HCT116 (cell line): ENCODE measurements around the gene SCN2B. TPM values are rescaled to one million over a fixed set of nuclear protein-coding genes. Genes with fewer than 3 reads are reported as not detected.
A peak's percentile ranks its signal among the peaks of the same experiment; 100 is the strongest.

Experiments
- ATAC-seq: fragments of 200-7000 bp; cut with Tn5 transposase; 2 replicates; pipeline ENCODE4 v1.9.1; 2020; ENCODE audit warnings: mild to moderate bottlenecking, moderate library complexity
- BruUV-seq: library from RNA; stranded (reverse); fragments of 400-500 nt; replicated peaks from 2 replicates; lab custom pipeline; 2021; lab: Mats Ljungman, UMichigan
- CTCF ChIA-PET: fragments of 300-600 bp; sonication (Branson Sonifier 250); formaldehyde crosslinking; loops from one replicate; lab custom pipeline; 2021; ENCODE audit warnings: antibody characterized with exemption; lab: Charles Lee
- POLR2A ChIA-PET: fragments of 300-600, 350-600 bp; sonication (Branson Sonifier 250); formaldehyde crosslinking; loops from one replicate; lab custom pipeline; 2021; ENCODE audit warnings: antibody characterized with exemption; lab: Charles Lee
- RAD21 ChIA-PET, 2 experiments: fragments of 300-600 bp; sonication (Branson Sonifier 250); formaldehyde crosslinking; loops; one replicate each; lab custom pipeline; 2023; ENCODE audit warnings: low total read pairs in 2 of 2; ENCODE audit not compliant: uncharacterized antibody in 2 of 2, unreplicated experiment in 2 of 2, low non-redundant PET in 1 of 2; lab: Charles Lee
- DNase-seq: peaks from one replicate; pipeline ENCODE4 v3.0.0-alpha.2; 2010; ENCODE audit warnings: low read depth, low spot score
- H2AFZ ChIP-seq: fragments of 200-600 bp; shearing (Covaris generic), sonication (generic); 2 replicates; pipeline ENCODE4 v1.6.1; 2017; ENCODE audit warnings: low read depth, mixed run types, mixed read lengths, antibody characterized with exemption, low read length; ENCODE audit not compliant: poor library complexity, severe bottlenecking
- H3K27ac ChIP-seq: 2 replicates; pipeline ENCODE4 v1.5.1; 2012; ENCODE audit warnings: low read depth, low read length
- H3K27me3 ChIP-seq: fragments of 200-600 bp; sonication (generic); 2 replicates; pipeline ENCODE4 v1.6.1; 2016; ENCODE audit warnings: mixed run types, low read length, mixed read lengths; ENCODE audit not compliant: insufficient read depth
- H3K36me3 ChIP-seq, 2 experiments: fragments of 200-500 bp in 1 of 2; fragments of 200-600 bp in 1 of 2; sonication (Bioruptor generic) in 1 of 2; sonication (generic) in 1 of 2; 2 replicates each; pipeline versions ENCODE4 v1.5.1 to v1.6.1; 2014 to 2016; ENCODE audit warnings: low read length in 2 of 2, inconsistent platforms in 1 of 2, mixed read lengths in 1 of 2, mixed run types in 1 of 2; ENCODE audit not compliant: insufficient read depth in 2 of 2, control insufficient read depth in 1 of 2
- H3K4me1 ChIP-seq, 2 experiments: fragments of 200-600 bp in 1 of 2; sonication (generic) in 1 of 2; 2 replicates each; pipeline versions ENCODE4 v1.5.1 to v1.6.1; 2012 to 2017; ENCODE audit warnings: low read length in 2 of 2, inconsistent platforms in 1 of 2, mild to moderate bottlenecking in 1 of 2, mixed read lengths in 1 of 2, mixed run types in 1 of 2, moderate library complexity in 1 of 2; ENCODE audit not compliant: insufficient read depth in 2 of 2, control insufficient read depth in 1 of 2
- H3K4me2 ChIP-seq: fragments of 200-600 bp; sonication (generic); 2 replicates; pipeline ENCODE4 v1.6.1; 2017; ENCODE audit warnings: mixed run types, low read length, mixed read lengths
- H3K4me3 ChIP-seq, 2 experiments: fragments of 200-600 bp in 1 of 2; sonication (generic) in 1 of 2; replicated peaks in 1 of 2; 2 replicates each; pipeline ENCODE4 v1.5.1; 2011 to 2016; ENCODE audit warnings: low read length in 2 of 2, control low read depth in 1 of 2, low read depth in 1 of 2, mild to moderate bottlenecking in 1 of 2, mixed read lengths in 1 of 2, mixed run types in 1 of 2
- H3K79me2 ChIP-seq: fragments of 200-600 bp; sonication (generic); 2 replicates; pipeline ENCODE4 v1.6.1; 2017; ENCODE audit warnings: mild to moderate bottlenecking, mixed run types, low read length, moderate library complexity, mixed read lengths; ENCODE audit not compliant: insufficient read depth
- H3K9ac ChIP-seq: fragments of 200-600 bp; sonication (generic); 2 replicates; pipeline ENCODE4 v1.6.1; 2016; ENCODE audit warnings: low read length, mixed read lengths
- H3K9me2 ChIP-seq: fragments of 200-600 bp; sonication (generic), shearing (Covaris generic); 2 replicates; pipeline ENCODE4 v1.6.1; 2017; ENCODE audit warnings: mixed run types, mild to moderate bottlenecking, moderate library complexity; ENCODE audit not compliant: insufficient read depth
- H3K9me3 ChIP-seq, 2 experiments: fragments of 200-500 bp in 1 of 2; fragments of 200-600 bp in 1 of 2; sonication (Bioruptor generic) in 1 of 2; sonication (generic) in 1 of 2; 2 replicates each; pipeline ENCODE4 v1.6.1; 2014 to 2017; ENCODE audit warnings: low read length in 2 of 2, mixed read lengths in 2 of 2, inconsistent platforms in 1 of 2, low read depth in 1 of 2, mild to moderate bottlenecking in 1 of 2, mixed run types in 1 of 2, moderate library complexity in 1 of 2; ENCODE audit not compliant: control insufficient read depth in 1 of 2, insufficient read depth in 1 of 2
- H4K20me1 ChIP-seq: fragments of 200-600 bp; sonication (generic), shearing (Covaris generic); 2 replicates; pipeline ENCODE4 v1.6.1; 2017; ENCODE audit warnings: mixed run types, mild to moderate bottlenecking, moderate library complexity; ENCODE audit not compliant: insufficient read depth
- CBX3 ChIP-seq: IDR thresholded peaks from 2 replicates; pipeline ENCODE4 v1.6.1; 2012; ENCODE audit warnings: low read depth
- CEBPB ChIP-seq: IDR thresholded peaks from 2 replicates; pipeline ENCODE4 v1.6.1; 2012; ENCODE audit warnings: low read depth
- CTCF ChIP-seq, 3 experiments: fragments of 200-600 bp in 1 of 3; sonication (generic) in 1 of 3; IDR thresholded peaks in 2 of 3; conservative IDR thresholded peaks in 1 of 3; 2 replicates each; pipeline ENCODE4 v1.5.1; 2012 to 2017; ENCODE audit warnings: low read depth in 2 of 3, low read length in 2 of 3, antibody characterized with exemption in 1 of 3, borderline replicate concordance in 1 of 3, control low read depth in 1 of 3, mild to moderate bottlenecking in 1 of 3, mixed read lengths in 1 of 3, mixed run types in 1 of 3, moderate library complexity in 1 of 3; ENCODE audit not compliant: insufficient read depth in 1 of 3
- EGR1 ChIP-seq: IDR thresholded peaks from 2 replicates; pipeline ENCODE4 v1.6.1; 2012; ENCODE audit warnings: low read depth
- EZH2 ChIP-seq: fragments of 200-600 bp; sonication (generic); IDR thresholded peaks from 2 replicates; pipeline ENCODE4 v1.6.1; 2017; ENCODE audit warnings: antibody characterized with exemption, mixed run types
- EZH2phosphoT487 ChIP-seq: fragments of 200-600 bp; IDR thresholded peaks from 2 replicates; pipeline ENCODE4 v1.6.1; 2018; ENCODE audit warnings: antibody characterized with exemption, borderline replicate concordance
- JUND ChIP-seq: IDR thresholded peaks from 2 replicates; pipeline ENCODE4 v1.6.1; 2012
- MAX ChIP-seq: IDR thresholded peaks from 2 replicates; pipeline ENCODE4 v1.6.1; 2012
- POLR2AphosphoS5 ChIP-seq: IDR thresholded peaks from 2 replicates; pipeline ENCODE4 v1.6.1; 2011; ENCODE audit warnings: mild to moderate bottlenecking, low read depth, low read length, moderate library complexity
- SIN3A ChIP-seq: IDR thresholded peaks from 2 replicates; pipeline ENCODE4 v1.6.1; 2012; ENCODE audit warnings: low read depth
- SP1 ChIP-seq: IDR thresholded peaks from 2 replicates; pipeline ENCODE4 v1.6.1; 2012; ENCODE audit warnings: low read depth
- SRF ChIP-seq: IDR thresholded peaks from 2 replicates; pipeline ENCODE4 v1.6.1; 2012; ENCODE audit warnings: low read depth
- ZFX ChIP-seq: fragments of 450-650 bp; IDR thresholded peaks from 2 replicates; pipeline ENCODE4 v1.6.1; 2017
- ZNF274 ChIP-seq: fragments of 200-500 bp; sonication (Bioruptor generic); IDR thresholded peaks from 2 replicates; pipeline ENCODE4 v1.6.1; 2014; ENCODE audit warnings: mild to moderate bottlenecking, low read depth, low read length, inconsistent platforms
- intact Hi-C: fragments of 100-400 bp; cut with micrococcal nuclease; formaldehyde crosslinking; loops from 2 replicates; pipeline ENCODE4 v1.10.0; 2022
- total RNA-seq: library from RNA; stranded (reverse); gene quantifications from one replicate; pipeline ENCODE4 v1.2.1, GENCODE V29; 2021; ENCODE audit not compliant: unreplicated experiment

The SCN2B gene
- total RNA-seq, 1 experiment from 2014 or later, result not detected

- Histone ChIP-seq H3K79me2 (no peaks in the 10 kb centered on the region), H3K27ac (no peak overlapping the region), H3K27me3 (no peaks in the 10 kb centered on the region), H4K20me1 (no peaks in the 10 kb centered on the region), H3K9me2 (no peaks in the 10 kb centered on the region), H2AFZ (no peak overlapping the region), H3K36me3 (no peaks in the 10 kb centered on the region), H3K4me3 (no peak overlapping the region), H3K9me3 (no peaks in the 10 kb centered on the region), H3K4me2 (peak overlapping the region; percentile 89), H3K4me1 (peaks cover 0 to 10% of the 10 kb centered on the region in 2 experiments; a peak in 2 of 4 replicates), H3K9ac (no peak overlapping the region)
- ATAC-seq (no peak), DNase-seq (no peak)
- BruUV-seq, result no TSS peak
- no peak for TF ChIP-seq ZNF274
- no peak for TF ChIP-seq ZFX
- no peak for TF ChIP-seq SIN3A
- ChIA-PET POLR2A (interaction anchor here (1.3 kb wide), 1 partner anchor 10 kb away, joined by 4 read pairs; no protein-coding TSS in a partner anchor), RAD21 (interaction anchor here in 1 of 2 experiments (0.6 to 1.7 kb wide), 2 partner anchors 25 to 223 kb away, joined by 3 to 6 read pairs; no protein-coding TSS in a partner anchor), CTCF (interaction anchor here (1.2 to 1.6 kb wide), 3 partner anchors 10 to 34 kb away, joined by 3 to 6 read pairs (median 4); no protein-coding TSS in a partner anchor)
- intact Hi-C loops, result loop anchor here (5.0 kb wide), 1 partner anchor 466 kb away; no protein-coding TSS in a partner anchor
These were observed 29.9 kb downstream of the SCN2B start for GRCh38 chr11:118146554-118146953.

- BruUV-seq, result no TSS peak
- Histone ChIP-seq H3K36me3 (no peaks in the 10 kb centered on the region), H3K9me3 (no peaks in the 10 kb centered on the region), H4K20me1 (no peaks in the 10 kb centered on the region), H3K4me3 (peak overlapping the region; percentile 53 to 66), H3K27me3 (no peaks in the 10 kb centered on the region), H3K9me2 (no peaks in the 10 kb centered on the region), H3K27ac (peak overlapping the region; percentile 39; the same call in 1 of the 2 replicates), H3K4me1 (peaks cover 0 to 10% of the 10 kb centered on the region in 2 experiments; a peak in 2 of 4 replicates), H3K79me2 (no peaks in the 10 kb centered on the region), H3K4me2 (peak overlapping the region; percentile 89), H2AFZ (no peak overlapping the region), H3K9ac (peak overlapping the region; percentile 46)
- ChIA-PET POLR2A (no interaction called here), CTCF (interaction anchor here (1.2 to 2.9 kb wide), 3 partner anchors 26 to 35 kb away, joined by 3 to 13 read pairs (median 4); no protein-coding TSS in a partner anchor), RAD21 (interaction anchor here in 1 of 2 experiments (1.7 kb wide), 1 partner anchor 26 kb away, joined by 6 read pairs; no protein-coding TSS in a partner anchor)
- DNase-seq (peak; percentile 82), ATAC-seq (peak; percentile 94)
- intact Hi-C loops, result loop anchor here (1.0 to 5.0 kb wide), 5 partner anchors 26 to 467 kb away; no protein-coding TSS in a partner anchor
- peak; percentile 77 for TF ChIP-seq POLR2AphosphoS5
- no peak; the same call in 1 of the 2 replicates for TF ChIP-seq SP1
- TF ChIP-seq SRF, result no peak
- TF ChIP-seq MAX, result 0 out of 2 replicates have a peak, but pooled peaks have one; percentile 31
- TF ChIP-seq EGR1, result 0 out of 2 replicates have a peak, but pooled peaks have one; percentile 39
- no peak for TF ChIP-seq EZH2phosphoT487
- no peak for TF ChIP-seq EZH2
- no peak for TF ChIP-seq CEBPB
- TF ChIP-seq JUND, result no peak
- TF ChIP-seq ZFX, result no peak
- peak; percentile 78 to 93 (median 86) for TF ChIP-seq CTCF (IDR thresholded peaks at IDR 0.05 in 2 of 3, conservative IDR thresholded peaks at IDR 0.05 in 1 of 3; ENCODE audit: borderline replicate concordance in 1 of 3, insufficient read depth in 1 of 3, low read depth in 2 of 3, low read length in 2 of 3)
- no peak for TF ChIP-seq CBX3
These were observed 30.9 kb downstream of the SCN2B start for GRCh38 chr11:118145285-118146227.
